Upper lobe of left lung (tissue), 4 donors: ENCODE measurements around the gene STARD5.

Source experiments
- POLR2A ChIP-seq, 4 donors: fragments of 450-650 bp; IDR thresholded peaks; one replicate each; pipeline ENCODE4 v1.5.1; 2016 to 2017; ENCODE audit warnings: antibody characterized with exemption in 4 of 4, mild to moderate bottlenecking in 2 of 4
- TF ChIP-seq, protein P1 (sequence below), 6 experiments: fragments of 450-650 bp in 4 of 6; fragments of 200-600 bp in 2 of 6; sonication (generic) in 2 of 6; IDR thresholded peaks; one replicate each; pipeline ENCODE4 v1.5.1; 2016 to 2019; ENCODE audit warnings: antibody characterized with exemption in 6 of 6

- no peak for TF ChIP-seq POLR2A (IDR thresholded peaks at IDR 0.05)
- TF ChIP-seq, protein P1, sequence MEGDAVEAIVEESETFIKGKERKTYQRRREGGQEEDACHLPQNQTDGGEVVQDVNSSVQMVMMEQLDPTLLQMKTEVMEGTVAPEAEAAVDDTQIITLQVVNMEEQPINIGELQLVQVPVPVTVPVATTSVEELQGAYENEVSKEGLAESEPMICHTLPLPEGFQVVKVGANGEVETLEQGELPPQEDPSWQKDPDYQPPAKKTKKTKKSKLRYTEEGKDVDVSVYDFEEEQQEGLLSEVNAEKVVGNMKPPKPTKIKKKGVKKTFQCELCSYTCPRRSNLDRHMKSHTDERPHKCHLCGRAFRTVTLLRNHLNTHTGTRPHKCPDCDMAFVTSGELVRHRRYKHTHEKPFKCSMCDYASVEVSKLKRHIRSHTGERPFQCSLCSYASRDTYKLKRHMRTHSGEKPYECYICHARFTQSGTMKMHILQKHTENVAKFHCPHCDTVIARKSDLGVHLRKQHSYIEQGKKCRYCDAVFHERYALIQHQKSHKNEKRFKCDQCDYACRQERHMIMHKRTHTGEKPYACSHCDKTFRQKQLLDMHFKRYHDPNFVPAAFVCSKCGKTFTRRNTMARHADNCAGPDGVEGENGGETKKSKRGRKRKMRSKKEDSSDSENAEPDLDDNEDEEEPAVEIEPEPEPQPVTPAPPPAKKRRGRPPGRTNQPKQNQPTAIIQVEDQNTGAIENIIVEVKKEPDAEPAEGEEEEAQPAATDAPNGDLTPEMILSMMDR (IDR thresholded peaks at IDR 0.05), result no peak
Observed at GRCh38 chr15:81343371-81343770, 19.4 kb upstream of the STARD5 start.
